Loucy (cell line): Measurements from ENCODE around the gene NDP.

Experiments
- H2AFZ ChIP-seq: fragments of 200-600 bp; sonication (generic); 2 replicates; pipeline ENCODE4 v1.6.0; 2016; ENCODE audit warnings: antibody characterized with exemption, mild to moderate bottlenecking, low read length, moderate library complexity
- H3F3A ChIP-seq: fragments of 200-600 bp; 2 replicates; pipeline ENCODE4 v1.6.0; 2016; ENCODE audit warnings: antibody characterized with exemption, low read depth, mild to moderate bottlenecking
- H3K27me3 ChIP-seq: fragments of 200-600 bp; sonication (generic); 2 replicates; pipeline ENCODE4 v1.6.1; 2014; ENCODE audit warnings: low read length, mild to moderate bottlenecking; ENCODE audit not compliant: insufficient read depth, poor library complexity, severe bottlenecking
- H3K36me3 ChIP-seq: fragments of 200-600 bp; sonication (generic); 2 replicates; pipeline ENCODE4 v1.6.1; 2016; ENCODE audit warnings: low read length; ENCODE audit not compliant: insufficient read depth
- H3K4me1 ChIP-seq: fragments of 200-600 bp; sonication (generic); 2 replicates; pipeline ENCODE4 v1.5.1; 2014; ENCODE audit warnings: low read length, mild to moderate bottlenecking; ENCODE audit not compliant: insufficient read depth, poor library complexity, severe bottlenecking
- H3K4me2 ChIP-seq: fragments of 200-600 bp; sonication (generic); 2 replicates; pipeline ENCODE4 v1.6.0; 2014; ENCODE audit warnings: antibody characterized with exemption, low read length, low read depth, mild to moderate bottlenecking; ENCODE audit not compliant: poor library complexity, severe bottlenecking
- H3K4me3 ChIP-seq: fragments of 200-600 bp; sonication (generic); 2 replicates; pipeline ENCODE4 v1.5.1; 2014; ENCODE audit warnings: low read length, mild to moderate bottlenecking, mixed read lengths; ENCODE audit not compliant: poor library complexity, severe bottlenecking
- H3K79me2 ChIP-seq: fragments of 200-600 bp; sonication (generic); 2 replicates; pipeline ENCODE4 v1.6.1; 2014; ENCODE audit warnings: low read length; ENCODE audit not compliant: insufficient read depth
- H3K9ac ChIP-seq: fragments of 200-600 bp; sonication (generic); 2 replicates; pipeline ENCODE4 v1.6.0; 2014; ENCODE audit warnings: mild to moderate bottlenecking, low read depth, low read length, moderate library complexity; ENCODE audit not compliant: poor library complexity, severe bottlenecking
- H3K9me2 ChIP-seq: fragments of 200-600 bp; sonication (generic); replicated peaks from 2 replicates; pipeline ENCODE4 v1.6.1; 2016; ENCODE audit warnings: low read depth, low read length, mixed read lengths
- H3K9me3 ChIP-seq: fragments of 200-600 bp; sonication (generic); 2 replicates; pipeline ENCODE4 v1.6.1; 2014; ENCODE audit warnings: mild to moderate bottlenecking, antibody characterized with exemption, low read length, low read depth; ENCODE audit not compliant: insufficient read depth
- H4K20me1 ChIP-seq: fragments of 200-600 bp; sonication (generic); 2 replicates; pipeline ENCODE4 v1.6.0; 2014; ENCODE audit warnings: antibody characterized with exemption, low read length, mild to moderate bottlenecking; ENCODE audit not compliant: insufficient read depth, poor library complexity, severe bottlenecking
- CTCF ChIP-seq: fragments of 200-600 bp; sonication (generic); conservative IDR thresholded peaks from 2 replicates; pipeline ENCODE4 v1.5.1; 2014; ENCODE audit warnings: mild to moderate bottlenecking, antibody characterized with exemption, low read length
- EZH2phosphoT487 ChIP-seq: fragments of 200-600 bp; IDR thresholded peaks from 2 replicates; pipeline ENCODE4 v1.6.1; 2018; ENCODE audit warnings: antibody characterized with exemption, mild to moderate bottlenecking, moderate library complexity, borderline replicate concordance

NDP gene

DNA sequence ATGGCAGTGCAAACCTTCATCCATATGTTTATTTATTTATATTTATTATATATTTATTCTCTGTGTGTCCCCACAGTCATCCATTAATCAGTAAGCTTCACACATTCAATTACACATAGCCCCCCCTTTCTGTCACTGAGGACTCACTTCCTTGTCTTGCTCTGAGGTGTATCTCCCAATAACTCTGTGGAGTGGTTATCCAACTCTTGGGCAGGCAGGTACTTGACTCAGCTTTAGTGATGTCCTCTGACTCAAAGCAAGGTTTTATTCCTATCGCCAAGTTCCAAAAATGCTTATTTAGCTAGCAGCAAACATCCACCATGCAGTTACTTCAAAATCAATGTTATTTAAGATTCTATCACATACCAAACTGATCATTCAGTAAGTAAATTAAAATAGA, 25.2 kb upstream of the NDP start:
- H3K4me3 ChIP-seq, result no peak overlapping the region
- no peaks in the 10 kb centered on the region for H3K79me2 ChIP-seq
- H3K36me3 ChIP-seq, result no peaks in the 10 kb centered on the region
- no peaks in the 10 kb centered on the region for H4K20me1 ChIP-seq
- no peaks in the 10 kb centered on the region for H3K9me3 ChIP-seq
- no peak overlapping the region for H3K9ac ChIP-seq
- TF ChIP-seq EZH2phosphoT487, result no peak
- TF ChIP-seq CTCF, result no peak
- no peaks in the 10 kb centered on the region for H3K4me1 ChIP-seq
- H3K27me3 ChIP-seq, result no peaks in the 10 kb centered on the region
- no peak overlapping the region for H3K4me2 ChIP-seq
- no peaks in the 10 kb centered on the region for H3K9me2 ChIP-seq
- H2AFZ ChIP-seq, result no peak overlapping the region
- H3F3A ChIP-seq, result no peaks in the 10 kb centered on the region

DNA sequence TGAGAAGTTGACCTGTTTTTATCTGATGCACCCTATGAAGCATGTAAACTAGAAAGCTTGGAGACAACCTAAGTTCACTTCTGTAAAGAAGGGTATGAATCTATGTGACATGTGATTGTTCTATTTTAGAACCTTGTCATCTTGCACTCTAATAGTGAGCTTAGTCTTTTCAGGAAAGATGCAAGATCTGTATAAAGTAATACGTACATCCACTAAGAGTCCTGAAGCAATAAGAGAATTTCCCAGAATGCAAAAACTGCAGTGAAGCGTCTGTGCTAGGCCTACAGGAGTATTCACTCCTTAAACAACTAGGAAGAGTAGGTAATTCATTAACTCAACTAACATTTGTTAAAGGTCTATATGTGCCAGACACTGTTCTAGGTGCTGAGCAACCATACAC, 23.3 kb upstream of the NDP start:
- no peaks in the 10 kb centered on the region for H3K27me3 ChIP-seq
- H3K4me3 ChIP-seq, result no peak overlapping the region
- no peaks in the 10 kb centered on the region for H3K4me1 ChIP-seq
- no peak overlapping the region for H3K9ac ChIP-seq
- H3K79me2 ChIP-seq, result no peaks in the 10 kb centered on the region
- H3F3A ChIP-seq, result no peaks in the 10 kb centered on the region
- no peaks in the 10 kb centered on the region for H3K36me3 ChIP-seq
- H4K20me1 ChIP-seq, result no peaks in the 10 kb centered on the region
- TF ChIP-seq CTCF (no peak), EZH2phosphoT487 (no peak)
- no peaks in the 10 kb centered on the region for H3K9me2 ChIP-seq
- no peak overlapping the region for H3K4me2 ChIP-seq
- no peak overlapping the region for H2AFZ ChIP-seq
- H3K9me3 ChIP-seq, result no peaks in the 10 kb centered on the region

DNA sequence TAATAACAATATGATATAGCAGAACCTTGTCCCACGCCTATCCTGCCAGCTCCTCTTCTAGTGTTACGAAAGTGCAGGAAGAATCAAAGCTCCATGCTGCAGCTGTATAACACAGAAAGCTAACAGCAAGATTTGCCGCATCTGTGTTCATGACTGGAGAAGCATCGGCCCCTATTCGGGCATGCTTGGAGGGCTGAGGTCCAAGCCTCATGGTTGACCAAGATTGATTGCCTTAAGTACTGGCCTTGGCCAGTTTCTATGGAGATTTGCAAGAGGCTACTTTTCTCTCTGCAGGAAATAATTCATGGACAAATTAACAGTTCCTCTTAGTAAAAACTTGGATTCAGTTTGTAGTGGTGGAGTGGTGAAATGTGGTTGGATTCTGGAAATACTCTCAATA, 12.9 kb upstream of the NDP start:
- no peak overlapping the region for H3K4me3 ChIP-seq
- H4K20me1 ChIP-seq, result no peaks in the 10 kb centered on the region
- no peaks in the 10 kb centered on the region for H3K9me3 ChIP-seq
- H2AFZ ChIP-seq, result no peak overlapping the region
- H3K9ac ChIP-seq, result no peak overlapping the region
- no peaks in the 10 kb centered on the region for H3K36me3 ChIP-seq
- H3K27me3 ChIP-seq, result no peaks in the 10 kb centered on the region
- H3K4me1 ChIP-seq, result no peaks in the 10 kb centered on the region
- no peaks in the 10 kb centered on the region for H3F3A ChIP-seq
- no peak for TF ChIP-seq EZH2phosphoT487
- no peak for TF ChIP-seq CTCF
- H3K79me2 ChIP-seq, result no peaks in the 10 kb centered on the region
- no peak overlapping the region for H3K4me2 ChIP-seq
- H3K9me2 ChIP-seq, result no peaks in the 10 kb centered on the region
